ENCODE data around the gene MMP19. TPM values are rescaled to one million over a fixed set of nuclear protein-coding genes. Genes with fewer than 3 reads are reported as not detected.

The MMP19 gene, protein sequence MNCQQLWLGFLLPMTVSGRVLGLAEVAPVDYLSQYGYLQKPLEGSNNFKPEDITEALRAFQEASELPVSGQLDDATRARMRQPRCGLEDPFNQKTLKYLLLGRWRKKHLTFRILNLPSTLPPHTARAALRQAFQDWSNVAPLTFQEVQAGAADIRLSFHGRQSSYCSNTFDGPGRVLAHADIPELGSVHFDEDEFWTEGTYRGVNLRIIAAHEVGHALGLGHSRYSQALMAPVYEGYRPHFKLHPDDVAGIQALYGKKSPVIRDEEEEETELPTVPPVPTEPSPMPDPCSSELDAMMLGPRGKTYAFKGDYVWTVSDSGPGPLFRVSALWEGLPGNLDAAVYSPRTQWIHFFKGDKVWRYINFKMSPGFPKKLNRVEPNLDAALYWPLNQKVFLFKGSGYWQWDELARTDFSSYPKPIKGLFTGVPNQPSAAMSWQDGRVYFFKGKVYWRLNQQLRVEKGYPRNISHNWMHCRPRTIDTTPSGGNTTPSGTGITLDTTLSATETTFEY
- 34.3 TPM for polyA plus RNA-seq (2013, experiment 1 of 2)
- 34.4 TPM for polyA plus RNA-seq (2013, experiment 2 of 2)

GRCh38 chr12:55842681-55843429 is at the start of gene MMP19:
Gene MMP19, minus strand, starts transcription at chr12:55842936. Its CDS starts 106 bp downstream, at chr12:55842830.
- H3K4me3 ChIP-seq (ENCODE audit: insufficient read depth in 1 of 2, low read depth in 1 of 2, low read length in 2 of 2), result peak within 1 kb of the TSS; percentile 56 to 85
- H3K36me3 ChIP-seq (ENCODE audit: control insufficient read depth in 1 of 2, insufficient read depth in 2 of 2, low read depth in 1 of 2, low read length in 2 of 2), result peaks cover 24% of the 10 kb centered on the region in 2 experiments
- H3K9ac ChIP-seq (ENCODE audit: low read length), result peak within 1 kb of the TSS; percentile 90
- H3K9me3 ChIP-seq (ENCODE audit: control insufficient read depth, low read length), result no peaks in the 10 kb centered on the region
- peak within 1 kb of the TSS; percentile 39 for H2BK15ac ChIP-seq (ENCODE audit: low read depth, poor library complexity, severe bottlenecking)
- H2BK120ac ChIP-seq (ENCODE audit: low read depth, low read length), result peak within 1 kb of the TSS; percentile 73
- no peak within 1 kb of the TSS for H3K27ac ChIP-seq (ENCODE audit: low read length, poor library complexity, severe bottlenecking)
- no peaks in the 10 kb centered on the region for H3K27me3 ChIP-seq (ENCODE audit: control insufficient read depth in 1 of 2, insufficient read depth in 1 of 2, low read length in 2 of 2)
- peak within 1 kb of the TSS; percentile 91 to 93 for H3K4ac ChIP-seq (ENCODE audit: low read depth in 1 of 2, low read length in 2 of 2)
- H2AK5ac ChIP-seq (ENCODE audit: low read length, severe bottlenecking), result peak within 1 kb of the TSS; percentile 65
- H4K8ac ChIP-seq (ENCODE audit: low read length), result peak within 1 kb of the TSS; percentile 85
- H4K91ac ChIP-seq (ENCODE audit: low read length), result peak within 1 kb of the TSS; percentile 89
- H3K4me1 ChIP-seq (ENCODE audit: control insufficient read depth, insufficient read depth, low read depth, low read length), result peaks cover 17% of the 10 kb centered on the region
- WGBS, result 36% methylated on average over 8 of the region's 10 CpGs
- H3K4me2 ChIP-seq (ENCODE audit: low read length, poor library complexity, severe bottlenecking), result peak within 1 kb of the TSS; percentile 67
- H3K23ac ChIP-seq (ENCODE audit: low read length in 2 of 2), result peak within 1 kb of the TSS in 1 of 2 experiments; percentile 84
- peak within 1 kb of the TSS; percentile 24 for H2AFZ ChIP-seq (ENCODE audit: low read depth, low read length)
- H3K14ac ChIP-seq (ENCODE audit: low read length in 2 of 2), result peak within 1 kb of the TSS in 1 of 2 experiments; percentile 95
- peaks cover 13% of the 10 kb centered on the region for H3K79me1 ChIP-seq (replicated peaks; ENCODE audit: low read length, poor library complexity, severe bottlenecking)
- peak within 1 kb of the TSS; percentile 88 to 94 for H3K18ac ChIP-seq (ENCODE audit: low read depth in 1 of 2, low read length in 2 of 2)
- H2BK5ac ChIP-seq (ENCODE audit: low read depth, low read length, poor library complexity, severe bottlenecking), result no peak within 1 kb of the TSS
- H2BK12ac ChIP-seq (ENCODE audit: low read length in 2 of 2), result peak within 1 kb of the TSS; percentile 61 to 95
- DNase-seq, result peak; percentile 91

GRCh38 chr12:55891310-55891709 is 48.6 kb upstream of the MMP19 start:
- no peak overlapping the region for H3K4me2 ChIP-seq (ENCODE audit: low read length, poor library complexity, severe bottlenecking)
- H3K14ac ChIP-seq (ENCODE audit: low read length in 2 of 2), result no peak overlapping the region
- DNase-seq, result no peak
- H2BK15ac ChIP-seq (ENCODE audit: low read depth, poor library complexity, severe bottlenecking), result no peak overlapping the region
- no peak overlapping the region for H4K91ac ChIP-seq (ENCODE audit: low read length)
- no peaks in the 10 kb centered on the region for H3K9me3 ChIP-seq (ENCODE audit: control insufficient read depth, low read length)
- no peak overlapping the region for H3K9ac ChIP-seq (ENCODE audit: low read length)
- no peak overlapping the region for H3K27ac ChIP-seq (ENCODE audit: low read length, poor library complexity, severe bottlenecking)
- no peaks in the 10 kb centered on the region for H3K36me3 ChIP-seq (ENCODE audit: control insufficient read depth in 1 of 2, insufficient read depth in 2 of 2, low read depth in 1 of 2, low read length in 2 of 2)
- no peak overlapping the region for H2BK5ac ChIP-seq (ENCODE audit: low read depth, low read length, poor library complexity, severe bottlenecking)
- no peak overlapping the region for H3K18ac ChIP-seq (ENCODE audit: low read depth in 1 of 2, low read length in 2 of 2)
- H3K27me3 ChIP-seq (ENCODE audit: control insufficient read depth in 1 of 2, insufficient read depth in 1 of 2, low read length in 2 of 2), result no peaks in the 10 kb centered on the region
- no peak overlapping the region for H3K23ac ChIP-seq (ENCODE audit: low read length in 2 of 2)
- H2AK5ac ChIP-seq (ENCODE audit: low read length, severe bottlenecking), result no peak overlapping the region
- H3K4me3 ChIP-seq (ENCODE audit: insufficient read depth in 1 of 2, low read depth in 1 of 2, low read length in 2 of 2), result no peak overlapping the region
- no peak overlapping the region for H2BK120ac ChIP-seq (ENCODE audit: low read depth, low read length)
- H3K4me1 ChIP-seq (ENCODE audit: control insufficient read depth, insufficient read depth, low read depth, low read length), result no peaks in the 10 kb centered on the region
- H4K8ac ChIP-seq (ENCODE audit: low read length), result no peak overlapping the region
- H2BK12ac ChIP-seq (ENCODE audit: low read length in 2 of 2), result no peak overlapping the region
- no peaks in the 10 kb centered on the region for H3K79me1 ChIP-seq (replicated peaks; ENCODE audit: low read length, poor library complexity, severe bottlenecking)
- no peak overlapping the region for H3K4ac ChIP-seq (ENCODE audit: low read depth in 1 of 2, low read length in 2 of 2)
- H2AFZ ChIP-seq (ENCODE audit: low read depth, low read length), result no peak overlapping the region
- 100% methylated on average over 2 of the region's 4 CpGs for WGBS

GRCh38 chr12:55885113-55885512 is 42.4 kb upstream of the MMP19 start:
- no peaks in the 10 kb centered on the region for H3K79me1 ChIP-seq (replicated peaks; ENCODE audit: low read length, poor library complexity, severe bottlenecking)
- H2BK12ac ChIP-seq (ENCODE audit: low read length in 2 of 2), result no peak overlapping the region
- no peak overlapping the region for H2BK5ac ChIP-seq (ENCODE audit: low read depth, low read length, poor library complexity, severe bottlenecking)
- H3K4me3 ChIP-seq (ENCODE audit: insufficient read depth in 1 of 2, low read depth in 1 of 2, low read length in 2 of 2), result no peak overlapping the region
- H3K18ac ChIP-seq (ENCODE audit: low read depth in 1 of 2, low read length in 2 of 2), result no peak overlapping the region
- H2BK120ac ChIP-seq (ENCODE audit: low read depth, low read length), result no peak overlapping the region
- H3K27ac ChIP-seq (ENCODE audit: low read length, poor library complexity, severe bottlenecking), result no peak overlapping the region
- no peak overlapping the region for H3K23ac ChIP-seq (ENCODE audit: low read length in 2 of 2)
- no peaks in the 10 kb centered on the region for H3K36me3 ChIP-seq (ENCODE audit: control insufficient read depth in 1 of 2, insufficient read depth in 2 of 2, low read depth in 1 of 2, low read length in 2 of 2)
- DNase-seq, result no peak
- no peak overlapping the region for H4K91ac ChIP-seq (ENCODE audit: low read length)
- H2BK15ac ChIP-seq (ENCODE audit: low read depth, poor library complexity, severe bottlenecking), result no peak overlapping the region
- no peaks in the 10 kb centered on the region for H3K27me3 ChIP-seq (ENCODE audit: control insufficient read depth in 1 of 2, insufficient read depth in 1 of 2, low read length in 2 of 2)
- no peaks in the 10 kb centered on the region for H3K4me1 ChIP-seq (ENCODE audit: control insufficient read depth, insufficient read depth, low read depth, low read length)
- no peak overlapping the region for H3K4ac ChIP-seq (ENCODE audit: low read depth in 1 of 2, low read length in 2 of 2)
- WGBS, result 100% methylated on average over 1 of the region's 1 CpG
- no peak overlapping the region for H3K14ac ChIP-seq (ENCODE audit: low read length in 2 of 2)
- H2AK5ac ChIP-seq (ENCODE audit: low read length, severe bottlenecking), result no peak overlapping the region
- H4K8ac ChIP-seq (ENCODE audit: low read length), result no peak overlapping the region
- H3K4me2 ChIP-seq (ENCODE audit: low read length, poor library complexity, severe bottlenecking), result no peak overlapping the region
- H3K9me3 ChIP-seq (ENCODE audit: control insufficient read depth, low read length), result no peaks in the 10 kb centered on the region
- no peak overlapping the region for H2AFZ ChIP-seq (ENCODE audit: low read depth, low read length)
- no peak overlapping the region for H3K9ac ChIP-seq (ENCODE audit: low read length)

DNA sequence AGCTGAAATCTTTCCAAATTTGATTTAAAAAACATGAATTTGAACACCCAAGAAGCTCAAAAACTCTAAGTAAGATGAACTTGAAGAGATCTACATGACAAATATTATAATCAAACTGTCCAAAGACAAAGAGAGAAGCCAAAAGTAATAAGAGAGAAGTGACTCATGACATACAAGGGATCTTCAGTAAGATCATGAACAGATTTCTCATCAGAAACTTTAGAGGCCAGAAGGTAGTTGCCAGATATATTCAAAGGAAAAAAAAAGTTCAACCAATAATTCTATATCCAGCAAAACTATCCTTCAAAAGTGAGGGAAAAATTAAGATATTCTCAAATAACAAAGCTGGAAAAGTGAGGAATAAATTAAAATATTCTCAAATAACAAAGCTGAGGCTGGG is 35.1 kb upstream of the MMP19 start:
- H3K36me3 ChIP-seq (ENCODE audit: control insufficient read depth in 1 of 2, insufficient read depth in 2 of 2, low read depth in 1 of 2, low read length in 2 of 2), result no peaks in the 10 kb centered on the region
- no peaks in the 10 kb centered on the region for H3K27me3 ChIP-seq (ENCODE audit: control insufficient read depth in 1 of 2, insufficient read depth in 1 of 2, low read length in 2 of 2)
- H3K9me3 ChIP-seq (ENCODE audit: control insufficient read depth, low read length), result peaks cover 8% of the 10 kb centered on the region
- no peak overlapping the region for H3K4ac ChIP-seq (ENCODE audit: low read depth in 1 of 2, low read length in 2 of 2)
- no peak overlapping the region for H3K27ac ChIP-seq (ENCODE audit: low read length, poor library complexity, severe bottlenecking)
- H2BK5ac ChIP-seq (ENCODE audit: low read depth, low read length, poor library complexity, severe bottlenecking), result no peak overlapping the region
- no peak overlapping the region for H4K91ac ChIP-seq (ENCODE audit: low read length)
- no peak overlapping the region for H4K8ac ChIP-seq (ENCODE audit: low read length)
- no peaks in the 10 kb centered on the region for H3K4me1 ChIP-seq (ENCODE audit: control insufficient read depth, insufficient read depth, low read depth, low read length)
- H3K14ac ChIP-seq (ENCODE audit: low read length in 2 of 2), result no peak overlapping the region
- H3K4me3 ChIP-seq (ENCODE audit: insufficient read depth in 1 of 2, low read depth in 1 of 2, low read length in 2 of 2), result no peak overlapping the region
- no peak overlapping the region for H3K23ac ChIP-seq (ENCODE audit: low read length in 2 of 2)
- H3K18ac ChIP-seq (ENCODE audit: low read depth in 1 of 2, low read length in 2 of 2), result no peak overlapping the region
- H2BK12ac ChIP-seq (ENCODE audit: low read length in 2 of 2), result no peak overlapping the region
- no peak for DNase-seq
- H2BK120ac ChIP-seq (ENCODE audit: low read depth, low read length), result no peak overlapping the region
- no peak overlapping the region for H3K4me2 ChIP-seq (ENCODE audit: low read length, poor library complexity, severe bottlenecking)
- no peak overlapping the region for H3K9ac ChIP-seq (ENCODE audit: low read length)
- H3K79me1 ChIP-seq (replicated peaks; ENCODE audit: low read length, poor library complexity, severe bottlenecking), result no peaks in the 10 kb centered on the region
- no peak overlapping the region for H2AK5ac ChIP-seq (ENCODE audit: low read length, severe bottlenecking)
- no peak overlapping the region for H2AFZ ChIP-seq (ENCODE audit: low read depth, low read length)
- no peak overlapping the region for H2BK15ac ChIP-seq (ENCODE audit: low read depth, poor library complexity, severe bottlenecking)
